ENCODE measurements around the gene CDC14B.
A peak's percentile ranks its signal among the peaks of the same experiment; 100 is the strongest.
"Not testable (repeated sequence)": the region's sequence is repeated elsewhere in the genome, so short reads cannot be mapped to it uniquely, and the experiment has no call there.

Gene CDC14B

DNA sequence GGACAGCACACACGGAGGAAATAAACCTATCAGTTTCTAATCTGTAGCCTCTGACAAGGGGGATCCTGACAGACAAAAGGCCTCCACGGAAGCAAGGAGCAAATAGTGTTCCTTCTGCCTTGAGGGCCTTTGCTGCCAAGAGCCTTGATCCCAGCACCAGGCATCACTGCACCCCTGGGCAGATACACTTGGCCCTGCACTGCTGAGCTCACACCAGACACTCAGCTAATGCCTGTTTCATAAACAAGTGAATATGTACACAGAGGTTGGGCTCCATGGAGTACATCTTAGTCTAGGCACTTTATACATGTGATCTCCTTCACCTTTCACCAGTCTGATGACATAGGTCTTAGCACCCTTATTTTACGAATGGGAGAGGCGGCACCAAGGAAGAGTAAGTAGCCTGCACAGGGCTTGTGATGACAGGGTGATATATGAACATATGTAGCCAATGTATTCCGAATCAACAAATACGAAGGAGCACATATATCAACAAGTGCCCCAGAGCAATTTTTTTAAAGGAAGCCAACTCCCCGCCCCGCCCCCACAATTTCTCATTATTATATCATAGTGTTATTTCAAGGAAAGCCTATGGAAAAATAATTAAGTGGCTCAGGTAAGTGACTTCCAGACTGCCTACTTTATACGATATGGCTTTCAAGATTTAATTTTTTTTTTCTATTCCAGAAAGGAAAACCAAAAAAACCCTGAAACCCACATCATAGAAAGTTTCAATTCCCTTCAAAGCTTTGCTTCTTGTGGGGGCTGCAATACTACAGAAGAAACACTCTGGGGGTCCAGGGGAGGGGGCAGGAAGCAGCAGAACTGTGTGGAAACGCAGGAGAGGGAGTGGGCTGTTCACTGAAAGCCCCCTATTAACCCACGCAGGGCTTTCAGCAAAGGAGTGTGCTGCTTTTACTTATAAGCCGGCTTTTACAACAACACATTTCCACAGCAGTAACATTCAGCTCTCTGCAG is 32.0 kb downstream of the CDC14B start:
- no peak for DNase-seq (ENCODE audit: low read depth in 2 of 2, low spot score in 1 of 2)

DNA sequence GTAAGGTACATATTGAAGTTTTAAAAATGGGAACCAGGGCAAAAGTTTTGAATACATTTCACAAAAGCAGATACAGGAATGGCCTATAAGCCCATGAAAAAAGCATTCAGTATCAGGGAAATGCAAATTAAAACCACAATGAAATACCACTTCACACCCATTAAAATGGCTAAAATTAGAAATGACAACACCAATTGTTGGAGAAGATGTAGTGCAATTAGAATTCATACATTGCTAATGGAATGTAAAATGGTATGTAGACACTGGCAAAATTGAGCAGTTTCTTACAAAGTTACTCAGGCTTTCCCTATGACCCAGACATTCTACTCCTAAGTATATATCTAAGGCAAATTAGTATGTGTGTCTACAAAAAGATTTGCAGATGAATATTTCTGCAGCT is 34.2 kb downstream of the CDC14B start:
- DNase-seq (ENCODE audit: low read depth in 2 of 2, low spot score in 1 of 2), result no peak

DNA sequence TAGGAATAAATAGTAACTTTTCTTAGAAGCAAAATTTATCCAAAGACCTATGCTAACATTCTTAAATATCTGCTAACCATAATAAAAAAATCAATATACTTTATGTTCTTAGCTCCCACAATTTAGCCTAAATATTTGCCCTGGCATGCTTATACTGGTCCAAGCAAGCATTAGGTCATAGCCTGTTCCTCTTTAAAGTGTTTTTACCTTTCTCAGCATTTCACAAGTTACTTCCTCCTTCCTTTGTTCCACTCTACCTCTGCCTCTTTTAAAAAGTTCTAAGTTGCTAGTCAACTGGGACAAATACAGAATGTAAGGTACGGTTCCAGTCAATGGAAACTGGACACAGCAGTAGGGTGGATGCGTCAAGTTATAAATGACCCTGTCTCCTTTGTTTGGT is 37.4 kb downstream of the CDC14B start:
- DNase-seq (ENCODE audit: low read depth in 2 of 2, low spot score in 1 of 2), result not testable (repeated sequence)

DNA sequence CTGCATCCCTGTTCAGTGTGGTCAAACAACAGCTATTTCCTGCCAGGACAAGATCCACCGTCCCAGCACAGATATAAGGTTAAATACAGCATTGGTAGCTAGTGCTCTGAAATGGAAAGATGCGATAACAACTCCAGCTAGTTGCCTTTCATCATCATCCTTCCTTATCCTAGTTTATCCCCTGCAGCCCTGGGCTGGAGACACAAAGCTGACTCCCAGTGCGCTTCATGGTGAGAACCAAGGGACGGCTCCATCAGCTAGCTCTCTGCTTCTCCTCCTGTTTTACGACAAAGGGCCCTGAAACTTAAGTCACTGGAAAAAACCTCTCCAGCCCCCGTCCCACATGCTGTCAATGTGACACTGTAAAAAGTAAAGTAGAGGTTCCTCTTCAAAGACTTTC is 37.9 kb downstream of the CDC14B start:
- no peak for DNase-seq (ENCODE audit: low read depth in 2 of 2, low spot score in 1 of 2)

DNA sequence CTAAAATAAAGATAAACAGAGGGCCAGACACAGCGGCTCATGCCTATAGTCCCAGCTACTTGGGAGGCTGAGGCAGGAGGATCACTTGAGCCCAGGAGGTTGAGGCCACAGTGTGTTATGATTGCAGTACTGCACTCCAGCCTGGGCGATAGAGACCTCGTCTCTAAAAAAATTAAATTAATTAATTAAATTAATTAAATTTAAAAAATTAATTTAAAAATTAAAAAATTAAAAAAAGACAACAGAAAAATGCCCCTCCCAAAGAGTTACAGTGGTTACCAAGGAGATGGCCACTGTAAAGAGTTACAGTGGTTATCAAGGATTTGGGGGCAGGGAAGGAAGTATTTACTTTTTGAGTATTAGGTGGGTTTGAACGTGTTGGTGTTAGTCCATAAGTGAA is 38.3 kb downstream of the CDC14B start:
- no peak for DNase-seq (ENCODE audit: low read depth in 2 of 2, low spot score in 1 of 2)

DNA sequence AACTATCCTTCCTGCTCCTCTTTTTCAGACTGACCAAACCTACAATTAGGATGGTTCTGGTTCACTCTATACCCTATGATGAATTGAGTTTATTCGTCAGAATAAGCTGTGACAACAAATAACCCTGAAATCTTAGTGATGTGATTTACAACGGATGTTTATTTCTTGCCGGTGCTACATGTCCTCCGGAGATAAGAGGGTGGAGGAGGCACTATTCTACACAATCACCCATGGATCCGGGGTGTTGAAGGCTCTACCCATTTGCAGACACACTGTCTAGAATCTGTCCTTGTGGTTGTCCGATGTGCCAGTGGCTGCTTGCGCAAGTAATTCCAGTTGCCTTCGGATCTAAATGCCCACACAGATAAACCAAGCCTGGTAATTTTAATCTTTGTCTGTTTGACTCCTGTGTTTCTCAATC is 44.7 kb downstream of the CDC14B start:
- DNase-seq (ENCODE audit: low read depth in 2 of 2, low spot score in 1 of 2), result no peak

DNA sequence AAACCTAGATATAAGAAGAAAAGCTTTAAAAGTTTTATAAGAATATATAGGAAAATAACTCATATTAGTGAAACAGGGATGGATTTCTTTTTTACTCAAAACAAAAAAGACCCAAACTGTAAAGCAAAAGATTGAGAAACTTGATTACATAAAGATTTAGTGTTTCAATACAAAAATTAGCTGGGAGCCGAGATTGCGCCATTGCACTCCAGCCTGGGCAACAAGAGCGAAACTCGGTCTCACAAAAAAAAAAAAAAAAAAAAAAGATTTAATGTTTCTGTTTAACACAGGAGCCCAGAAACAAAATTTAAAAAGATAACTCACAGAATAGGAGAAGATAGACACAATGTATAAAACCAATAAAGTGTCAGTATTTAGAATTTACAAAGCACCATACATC is 45.2 kb downstream of the CDC14B start:
- DNase-seq (ENCODE audit: low read depth in 2 of 2, low spot score in 1 of 2), result no peak

DNA sequence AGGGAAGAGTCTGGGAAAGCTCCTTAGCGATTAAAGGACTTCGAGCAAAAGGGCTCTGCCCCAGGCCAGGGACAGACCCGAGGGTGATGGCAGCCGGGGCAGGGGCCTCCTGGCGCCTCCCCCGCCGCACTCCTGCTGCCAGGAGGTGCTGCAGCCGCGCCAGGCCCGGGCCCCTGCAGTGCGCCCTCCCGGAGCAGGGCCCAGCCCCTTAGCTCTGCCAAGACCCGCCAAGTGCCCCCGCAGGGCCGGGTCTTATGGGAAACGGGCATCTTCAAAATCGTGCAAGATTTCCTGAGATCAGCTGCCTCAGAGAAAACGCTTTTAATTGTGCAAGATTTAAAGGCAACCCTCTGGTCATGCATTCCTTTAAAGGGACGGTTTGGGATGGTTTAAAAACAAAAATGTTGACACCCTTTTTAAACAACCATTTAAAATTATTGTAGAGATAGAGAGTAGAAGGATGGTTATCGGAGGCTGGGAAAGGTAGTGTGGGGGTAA is 52.4 kb downstream of the CDC14B start:
- peak in 1 of 2 donors; percentile 2 for DNase-seq (ENCODE audit: low read depth in 2 of 2, low spot score in 1 of 2)

DNA sequence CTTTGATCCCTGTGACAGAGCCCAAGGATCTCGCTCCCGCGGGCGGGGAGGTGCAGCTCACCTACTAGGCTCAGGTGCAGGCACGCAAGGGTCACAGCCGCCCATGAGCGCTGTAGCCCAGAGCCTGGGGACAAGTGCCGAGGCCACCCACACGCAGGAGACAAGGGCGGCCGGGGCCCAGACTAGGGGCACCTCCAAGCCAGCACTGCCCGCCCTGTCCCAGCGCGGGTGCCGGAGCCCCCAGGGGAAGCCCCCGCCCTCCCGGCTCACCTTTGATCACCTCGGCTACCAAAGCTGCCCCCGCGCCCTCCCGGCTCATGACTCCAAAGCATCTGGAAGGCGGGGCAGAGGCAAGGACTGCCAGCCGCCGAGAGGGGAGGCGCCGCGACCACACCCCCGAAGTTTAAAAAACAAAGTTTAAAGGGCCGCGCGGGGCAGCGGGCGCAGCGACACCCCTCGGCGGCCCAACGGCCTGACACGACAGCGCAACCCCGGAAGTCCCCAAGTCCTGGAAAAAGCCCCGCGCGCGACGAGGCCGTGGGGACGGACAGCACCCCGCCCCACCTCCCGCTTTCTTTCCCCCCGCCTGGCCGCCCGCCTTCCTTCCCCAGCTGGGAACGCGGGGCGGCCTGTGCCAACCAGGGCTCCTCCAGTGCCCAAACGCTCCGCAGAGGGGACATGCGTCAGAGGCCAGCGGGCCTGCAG is 53.0 kb downstream of the CDC14B start:
- peak; percentile 41 to 53 for DNase-seq (ENCODE audit: low read depth in 2 of 2, low spot score in 1 of 2)

DNA sequence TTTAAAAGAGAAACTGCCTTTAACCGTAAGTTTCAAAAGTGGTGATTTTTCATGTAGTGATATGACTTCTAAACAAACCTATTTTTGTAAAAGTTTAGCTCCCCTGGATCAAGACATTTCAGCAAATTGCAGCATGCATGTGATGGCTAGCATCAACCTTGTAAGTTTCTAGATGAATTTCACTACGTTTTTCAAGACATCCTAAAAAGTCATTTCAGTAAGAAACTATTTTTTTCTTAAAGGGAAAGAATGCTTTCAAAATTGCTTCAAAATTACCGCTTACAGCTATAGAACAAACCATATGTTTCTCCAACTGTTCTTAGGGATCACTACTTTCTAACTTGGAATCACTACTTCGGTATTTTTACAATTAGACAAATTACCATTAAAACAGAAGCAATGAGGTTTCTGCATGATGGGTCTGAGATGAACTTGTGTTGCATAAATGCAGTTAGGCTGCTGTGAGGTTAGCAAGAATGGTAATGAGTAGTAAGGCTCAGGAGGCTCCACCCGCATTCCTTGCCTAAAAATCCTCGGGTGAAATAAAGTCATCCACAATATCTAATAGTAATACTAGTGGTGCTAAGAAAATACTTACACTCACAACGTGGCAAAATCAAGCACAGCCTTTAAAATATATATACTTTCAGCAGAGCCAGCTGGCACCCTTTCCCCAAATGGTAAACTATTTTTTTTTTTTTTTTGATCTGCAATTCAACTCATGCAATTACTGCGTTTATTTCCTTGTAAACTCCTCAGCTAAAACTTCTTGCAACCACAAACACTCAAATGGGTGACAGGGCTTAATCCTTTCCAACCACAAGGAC is 53.8 kb downstream of the CDC14B start:
- DNase-seq (ENCODE audit: low read depth in 2 of 2, low spot score in 1 of 2), result no peak

DNA sequence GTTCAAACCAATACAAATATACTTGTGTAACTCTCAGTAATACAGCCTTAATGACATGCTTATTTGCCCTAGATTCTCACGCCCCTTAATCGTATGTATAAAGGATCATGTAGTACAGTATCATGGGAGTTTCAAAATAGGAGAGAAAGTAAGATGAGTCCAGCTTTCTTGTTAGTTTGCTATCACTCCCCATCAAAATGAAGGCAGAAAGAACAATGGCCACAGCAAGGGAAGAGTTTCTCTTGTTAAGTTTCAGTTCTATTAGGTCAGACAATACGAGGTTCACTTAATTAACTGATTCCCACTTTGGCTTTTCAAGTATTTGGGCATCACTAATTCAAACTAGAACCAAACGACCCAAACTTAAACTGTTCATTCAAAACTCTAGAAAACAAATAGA is 55.4 kb downstream of the CDC14B start:
- no peak for DNase-seq (ENCODE audit: low read depth in 2 of 2, low spot score in 1 of 2)

DNA sequence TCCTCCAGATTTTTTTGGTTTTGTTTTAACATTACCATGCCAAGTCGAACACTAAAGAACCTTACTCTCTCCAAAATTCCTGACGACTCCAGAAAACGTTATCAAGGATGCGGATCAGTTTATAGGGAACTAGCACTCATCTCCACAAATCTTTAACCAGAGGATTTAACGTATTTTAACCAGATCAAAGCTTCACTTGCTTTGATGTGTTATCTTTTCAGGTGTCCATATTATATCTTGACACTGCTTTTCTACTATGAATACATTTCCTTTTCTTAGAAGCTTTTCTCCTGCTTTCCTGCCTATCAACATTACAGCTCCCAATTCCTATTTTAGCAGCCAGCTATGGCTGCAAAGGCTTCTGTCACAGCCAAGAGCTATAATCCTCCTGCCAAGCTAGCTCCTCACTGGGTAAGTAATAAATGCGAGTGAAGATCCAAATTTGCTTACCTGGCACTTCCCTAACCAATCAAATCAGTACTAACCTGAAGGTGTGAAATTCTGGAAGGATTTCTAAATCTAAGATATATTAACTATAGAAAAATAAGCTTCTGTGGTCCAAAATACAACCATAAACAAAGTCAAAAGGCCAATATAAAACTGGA is 60.2 kb downstream of the CDC14B start:
- no peak for DNase-seq (ENCODE audit: low read depth in 2 of 2, low spot score in 1 of 2)

DNA sequence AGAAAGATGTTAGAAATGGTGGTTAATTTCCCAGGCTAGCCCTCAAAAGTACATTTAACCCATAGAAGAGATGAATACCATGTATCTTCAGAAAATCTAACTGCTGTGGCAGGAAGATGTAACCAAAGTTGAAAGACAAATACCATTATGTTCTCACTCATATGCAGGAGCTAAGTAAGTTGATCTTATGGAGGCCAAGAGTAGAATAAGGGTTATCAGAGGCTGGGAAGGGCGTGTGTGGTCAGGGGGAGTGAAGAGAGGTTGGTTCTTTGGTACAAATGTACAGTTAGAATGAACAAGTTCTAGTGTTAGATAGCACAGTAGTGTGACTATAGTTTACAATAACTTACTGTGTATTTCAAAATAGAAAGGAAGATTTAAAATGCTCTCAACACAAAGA is 61.7 kb downstream of the CDC14B start:
- DNase-seq (ENCODE audit: low read depth in 2 of 2, low spot score in 1 of 2), result no peak

DNA sequence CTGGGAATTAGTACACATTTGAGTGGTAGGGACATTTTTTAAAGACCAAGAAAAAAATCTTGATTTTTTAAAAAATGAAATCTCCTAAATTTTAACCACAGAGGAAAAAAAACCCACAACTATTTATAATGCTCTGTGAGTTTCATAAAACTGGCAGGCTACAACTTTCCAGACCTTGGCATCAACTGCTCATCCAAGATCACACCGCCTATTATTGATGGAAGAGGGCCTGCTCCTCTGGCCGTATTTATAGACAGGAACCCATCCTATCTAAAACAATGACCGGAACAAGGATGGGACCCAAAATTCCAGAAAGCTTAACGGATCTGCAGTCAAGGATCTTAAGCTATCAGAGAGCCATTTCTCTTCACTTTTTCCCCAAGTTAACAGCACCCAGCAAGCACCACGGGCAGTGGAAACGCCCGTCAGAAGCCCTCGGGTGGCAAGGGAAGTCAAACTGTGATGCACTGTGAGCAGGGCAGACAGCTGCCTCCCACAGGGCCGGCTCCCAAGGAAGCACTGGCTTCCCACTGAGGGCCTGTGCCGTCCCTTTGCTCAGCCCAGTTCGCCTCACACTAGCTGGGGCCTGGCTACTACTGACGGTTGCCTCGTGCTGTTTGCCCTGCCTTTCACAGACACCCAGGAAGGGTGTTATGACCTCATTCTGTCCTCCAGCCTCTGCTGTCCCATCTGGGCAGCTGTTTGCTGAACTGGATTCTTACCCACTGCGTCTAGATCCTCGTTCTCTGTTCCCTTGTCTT is 62.8 kb downstream of the CDC14B start:
- DNase-seq (ENCODE audit: low read depth in 2 of 2, low spot score in 1 of 2), result no peak

DNA sequence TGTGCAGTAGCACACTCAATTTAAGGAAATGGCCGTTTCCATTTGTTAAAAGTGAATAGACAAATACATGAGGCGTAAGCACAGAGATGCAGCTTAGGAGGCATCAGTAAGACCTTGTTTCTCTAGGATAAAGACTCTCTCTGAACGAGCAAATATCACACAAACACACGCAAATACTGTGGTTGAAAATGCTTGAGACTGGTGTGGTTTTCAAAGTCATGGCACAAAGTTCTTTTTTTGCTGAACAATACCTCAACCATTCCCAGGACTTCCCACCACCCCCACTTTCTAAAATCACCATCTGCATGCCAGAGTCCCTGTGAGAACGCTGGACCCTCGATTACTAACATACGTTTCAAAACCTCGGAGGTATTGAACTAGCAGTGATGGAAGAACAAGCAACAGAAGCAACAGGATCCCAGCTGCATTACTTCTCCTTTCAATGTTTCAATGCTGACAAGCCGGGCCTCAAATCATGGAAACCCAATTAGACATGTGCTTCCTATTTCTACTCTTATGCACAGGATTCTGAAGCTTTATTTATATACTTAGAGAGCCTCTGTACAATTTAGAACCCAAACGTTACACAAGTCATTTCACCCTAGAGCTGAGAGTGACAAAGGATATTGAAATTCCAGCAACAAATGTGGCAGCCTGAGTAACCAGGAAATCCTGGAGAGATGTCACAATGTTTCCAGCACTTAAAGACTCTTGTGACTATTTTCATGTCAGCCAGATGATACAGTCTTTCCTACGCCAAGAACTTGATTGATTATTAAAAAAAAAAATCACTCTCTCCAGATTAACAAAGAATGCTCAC is 63.9 kb downstream of the CDC14B start:
- no peak for DNase-seq (ENCODE audit: low read depth in 2 of 2, low spot score in 1 of 2)

DNA sequence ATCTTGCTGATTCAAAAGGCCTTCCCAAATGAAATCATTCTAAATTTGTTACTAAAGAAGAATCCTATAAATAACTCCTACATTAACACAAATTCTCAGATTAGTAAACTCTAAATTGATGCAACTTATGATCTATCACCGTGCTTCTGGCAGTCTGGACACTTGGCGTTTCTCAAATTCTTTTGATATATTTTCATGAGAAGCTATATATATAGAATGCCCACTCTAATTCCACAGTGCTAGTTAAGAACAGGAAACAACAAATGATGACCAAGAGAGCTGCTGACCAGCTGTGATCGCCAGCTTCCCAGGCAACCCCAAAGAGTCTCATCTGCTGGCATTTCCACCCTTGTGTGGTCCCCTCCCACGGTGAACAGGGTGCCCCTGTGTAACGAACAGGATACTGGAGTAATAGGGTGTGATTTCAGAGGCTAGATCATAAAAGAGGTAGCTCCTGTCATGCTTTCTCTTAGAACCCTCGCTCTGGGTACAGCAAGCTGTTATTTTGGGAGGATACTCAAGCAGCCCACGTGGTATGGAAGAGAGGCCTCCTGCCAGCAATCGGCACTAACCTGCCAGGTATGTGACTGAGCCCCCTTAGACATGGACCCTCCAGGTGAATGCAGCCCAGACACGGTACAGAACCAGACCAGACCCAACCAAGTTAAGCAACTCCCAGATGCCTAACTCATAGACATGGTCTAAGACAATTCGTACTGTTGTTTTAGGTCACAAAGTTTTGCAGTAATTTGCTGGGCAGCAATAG is 64.7 kb downstream of the CDC14B start:
- no peak for DNase-seq (ENCODE audit: low read depth in 2 of 2, low spot score in 1 of 2)

DNA sequence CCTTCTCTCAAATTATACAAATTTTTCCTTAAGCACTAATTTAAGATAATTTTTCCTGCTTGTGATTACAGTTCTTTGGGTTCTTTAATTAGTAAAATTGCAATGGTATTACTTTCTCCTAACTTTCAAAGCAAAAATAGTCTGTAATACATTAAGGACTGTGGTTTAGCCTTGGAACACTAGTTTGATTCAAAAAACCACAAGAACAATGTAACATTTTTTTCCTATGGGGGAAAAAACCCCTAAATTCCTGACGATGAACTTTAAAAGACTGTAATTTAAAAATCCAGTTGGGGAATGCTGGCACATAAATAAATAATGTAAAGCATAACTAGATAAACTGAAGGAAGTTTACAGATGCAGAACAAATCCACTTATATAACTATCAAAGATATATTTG is 65.3 kb downstream of the CDC14B start:
- no peak for DNase-seq (ENCODE audit: low read depth in 2 of 2, low spot score in 1 of 2)

DNA sequence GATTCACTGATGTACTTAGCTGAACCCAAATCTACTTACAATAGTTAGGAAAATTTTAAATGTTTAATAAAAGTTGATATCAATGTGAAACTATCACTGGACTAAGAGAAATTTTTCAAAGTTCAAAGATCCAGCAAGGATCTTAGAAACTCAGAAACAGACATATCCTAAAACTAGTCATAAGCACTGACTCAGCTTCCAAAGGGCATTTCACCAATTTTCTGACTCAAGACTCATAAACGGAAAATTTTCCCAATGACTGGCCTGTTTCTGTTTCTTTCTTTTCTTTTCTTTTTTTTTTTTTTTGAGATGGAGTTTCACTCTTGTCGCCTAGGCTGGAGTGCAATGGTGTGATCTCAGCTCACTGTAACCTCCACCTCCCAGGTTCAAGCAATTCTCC is 66.6 kb downstream of the CDC14B start:
- DNase-seq (ENCODE audit: low read depth in 2 of 2, low spot score in 1 of 2), result no peak

DNA sequence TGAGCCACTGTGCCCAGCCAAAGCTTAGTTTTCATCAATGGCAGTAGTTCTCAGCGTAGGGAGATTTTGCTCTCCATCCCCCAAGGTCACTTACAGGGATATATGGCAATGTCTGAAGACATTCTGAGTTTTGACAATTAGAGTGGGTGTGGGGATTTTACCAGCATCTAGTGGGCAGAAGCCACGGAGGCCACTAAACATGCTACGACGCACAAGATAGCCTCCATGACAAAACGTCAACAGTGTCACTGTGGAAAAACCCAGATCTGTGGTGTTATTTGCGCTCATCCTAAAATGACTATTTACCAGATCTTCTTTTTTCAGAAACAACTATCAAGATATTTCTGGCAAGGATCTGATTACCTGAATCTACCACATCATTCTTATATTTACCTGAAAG is 68.2 kb downstream of the CDC14B start:
- DNase-seq (ENCODE audit: low read depth in 2 of 2, low spot score in 1 of 2), result no peak
